ENCODE results near the gene ECSCR.

DNA sequence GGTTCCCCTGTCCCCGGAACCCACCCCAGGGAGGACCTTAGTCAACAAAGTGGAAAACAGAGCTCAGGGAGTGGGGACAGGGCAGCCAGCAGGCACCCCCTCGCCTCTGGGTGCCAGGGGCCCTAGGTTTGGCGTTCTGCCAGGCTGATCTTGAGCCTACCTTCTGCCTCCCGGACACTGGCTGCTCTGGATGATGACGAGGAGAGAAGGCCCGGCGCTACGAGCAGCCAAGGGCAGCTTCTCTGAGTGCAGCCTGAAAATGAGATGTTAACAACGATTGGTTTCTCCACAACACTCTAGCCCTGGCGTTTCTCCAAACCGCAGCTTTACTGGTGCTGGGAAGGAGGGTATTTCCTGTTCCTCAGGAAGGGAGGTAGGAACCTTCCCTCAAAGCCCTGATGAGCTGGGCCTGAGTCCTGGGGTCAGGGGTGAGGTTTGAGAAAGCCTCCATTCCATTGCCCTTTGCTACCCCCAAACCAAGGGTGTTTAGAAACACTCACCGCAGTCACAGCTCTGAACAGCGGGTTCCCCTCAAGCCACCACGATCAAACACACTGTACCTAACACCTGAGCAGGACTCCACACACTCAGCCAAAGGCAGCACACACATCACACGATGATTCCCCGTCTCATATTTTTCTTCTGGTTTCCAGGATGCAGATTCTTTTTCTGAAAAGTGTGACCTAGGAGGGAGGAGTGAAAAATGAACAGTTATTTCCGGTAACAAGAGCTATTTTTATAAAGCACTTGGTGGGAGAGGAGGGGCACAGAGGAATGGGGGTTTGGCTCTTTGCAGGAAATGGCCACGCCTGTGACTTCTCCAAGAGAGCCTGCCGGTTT lies 19.7 kb upstream of the ECSCR start, which contains the start of gene STING1:
- TF ChIP-seq, protein P1, sequence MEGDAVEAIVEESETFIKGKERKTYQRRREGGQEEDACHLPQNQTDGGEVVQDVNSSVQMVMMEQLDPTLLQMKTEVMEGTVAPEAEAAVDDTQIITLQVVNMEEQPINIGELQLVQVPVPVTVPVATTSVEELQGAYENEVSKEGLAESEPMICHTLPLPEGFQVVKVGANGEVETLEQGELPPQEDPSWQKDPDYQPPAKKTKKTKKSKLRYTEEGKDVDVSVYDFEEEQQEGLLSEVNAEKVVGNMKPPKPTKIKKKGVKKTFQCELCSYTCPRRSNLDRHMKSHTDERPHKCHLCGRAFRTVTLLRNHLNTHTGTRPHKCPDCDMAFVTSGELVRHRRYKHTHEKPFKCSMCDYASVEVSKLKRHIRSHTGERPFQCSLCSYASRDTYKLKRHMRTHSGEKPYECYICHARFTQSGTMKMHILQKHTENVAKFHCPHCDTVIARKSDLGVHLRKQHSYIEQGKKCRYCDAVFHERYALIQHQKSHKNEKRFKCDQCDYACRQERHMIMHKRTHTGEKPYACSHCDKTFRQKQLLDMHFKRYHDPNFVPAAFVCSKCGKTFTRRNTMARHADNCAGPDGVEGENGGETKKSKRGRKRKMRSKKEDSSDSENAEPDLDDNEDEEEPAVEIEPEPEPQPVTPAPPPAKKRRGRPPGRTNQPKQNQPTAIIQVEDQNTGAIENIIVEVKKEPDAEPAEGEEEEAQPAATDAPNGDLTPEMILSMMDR (IDR thresholded peaks at IDR 0.05; ENCODE audit: extremely low read depth in 1 of 2, insufficient read depth in 1 of 2, low read depth in 1 of 2, low read length in 2 of 2): no peak
- peak; percentile 58 for TF ChIP-seq POLR2A (IDR thresholded peaks at IDR 0.05; ENCODE audit: low read depth, low read length)
- TF ChIP-seq POLR2AphosphoS5 (IDR thresholded peaks at IDR 0.05; ENCODE audit: insufficient read depth, low read depth, low read length): peak; percentile 80
- TF ChIP-seq EZH2 (IDR thresholded peaks at IDR 0.05; ENCODE audit: borderline replicate concordance, low read depth, low read length, severe bottlenecking): no peak
- TF ChIP-seq JUN (IDR thresholded peaks at IDR 0.05; ENCODE audit: borderline replicate concordance, insufficient read depth, insufficient read length, low read depth): no peak
- TF ChIP-seq GATA2 (IDR thresholded peaks at IDR 0.05; ENCODE audit: insufficient read depth, insufficient read length, low read depth, low read length): peak; percentile 41
